Medulla oblongata (tissue), 1 donor: ENCODE data around the gene RCE1.

Experiments used
- DNase-seq: peaks from one replicate; pipeline ENCODE4 v3.0.0-alpha.2; 2015; ENCODE audit errors: extremely low spot score

Gene RCE1

DNA sequence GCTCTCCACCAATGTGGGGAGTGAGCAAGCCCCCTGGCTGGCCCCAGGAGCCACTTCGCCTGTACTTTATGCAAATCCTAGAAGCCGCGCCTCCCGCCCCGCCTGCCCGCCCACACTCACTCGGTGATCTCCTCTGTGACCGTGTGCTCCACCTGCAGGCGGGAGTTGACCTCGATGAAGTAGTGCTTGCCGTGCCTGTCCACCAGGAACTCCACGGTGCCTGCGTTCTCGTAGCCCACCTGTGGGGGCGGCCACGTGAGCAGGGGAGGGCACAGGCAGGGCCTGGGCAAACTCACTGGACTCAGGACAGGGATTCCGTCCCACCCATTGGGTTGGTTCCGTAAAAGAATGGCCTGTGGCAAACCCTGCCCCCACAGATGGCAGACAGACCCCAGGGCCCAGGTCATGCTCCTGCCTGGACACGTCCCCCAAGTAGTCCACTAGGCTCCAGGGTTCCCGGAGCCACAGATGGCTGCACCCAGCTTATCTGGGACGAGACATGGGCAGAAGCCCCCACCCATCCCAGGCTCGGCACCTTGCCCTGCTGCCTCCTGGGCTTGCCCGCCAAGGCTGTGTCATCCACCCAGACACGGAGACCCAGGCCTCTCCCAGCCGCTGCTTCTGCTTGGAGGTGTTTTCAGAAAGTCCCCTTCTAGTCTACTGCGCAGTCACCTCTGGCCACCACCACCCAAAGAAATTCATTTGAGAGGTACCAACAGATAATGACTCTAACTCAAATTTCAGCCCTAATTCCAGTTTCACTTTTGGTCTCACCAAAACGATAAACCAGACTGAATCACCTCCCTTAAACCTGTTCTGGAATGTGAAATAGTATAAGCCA is 25.7 kb downstream of the RCE1 start:
- no peak for DNase-seq

DNA sequence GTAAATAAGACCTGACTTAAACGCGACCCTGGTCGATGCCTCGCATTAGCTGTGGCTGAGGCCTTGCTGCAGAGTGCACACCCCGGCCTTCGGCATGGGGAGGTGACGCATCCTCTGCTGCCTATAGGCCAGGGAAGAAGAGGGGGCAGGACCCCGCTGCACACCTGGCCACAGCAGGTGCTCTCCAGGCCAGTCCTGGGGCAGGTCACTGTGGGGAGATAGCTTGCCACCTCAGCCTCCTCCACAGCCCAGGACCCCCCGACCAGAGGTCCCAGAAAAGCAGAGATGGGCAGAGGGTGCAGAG is 26.3 kb downstream of the RCE1 start:
- DNase-seq = no peak

DNA sequence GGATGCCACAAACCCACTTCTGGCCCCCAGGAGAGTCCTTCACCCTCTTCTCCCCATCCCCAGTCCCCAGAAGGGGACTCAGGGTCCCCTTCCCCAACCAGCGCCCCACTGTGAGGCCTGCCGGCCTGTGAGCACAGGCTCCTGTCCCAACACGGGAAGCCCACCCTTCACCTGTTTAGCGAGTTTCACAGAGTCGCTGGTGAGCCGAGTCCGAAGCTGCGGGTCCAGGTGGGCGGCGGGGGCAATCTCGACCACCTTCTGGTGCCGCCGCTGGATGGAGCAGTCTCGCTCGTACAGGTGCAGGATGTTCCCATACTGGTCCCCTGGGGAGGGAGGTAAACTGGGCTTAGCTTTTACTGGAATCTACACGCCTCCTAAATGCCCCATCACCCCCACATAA is 26.9 kb downstream of the RCE1 start:
- no peak for DNase-seq

DNA sequence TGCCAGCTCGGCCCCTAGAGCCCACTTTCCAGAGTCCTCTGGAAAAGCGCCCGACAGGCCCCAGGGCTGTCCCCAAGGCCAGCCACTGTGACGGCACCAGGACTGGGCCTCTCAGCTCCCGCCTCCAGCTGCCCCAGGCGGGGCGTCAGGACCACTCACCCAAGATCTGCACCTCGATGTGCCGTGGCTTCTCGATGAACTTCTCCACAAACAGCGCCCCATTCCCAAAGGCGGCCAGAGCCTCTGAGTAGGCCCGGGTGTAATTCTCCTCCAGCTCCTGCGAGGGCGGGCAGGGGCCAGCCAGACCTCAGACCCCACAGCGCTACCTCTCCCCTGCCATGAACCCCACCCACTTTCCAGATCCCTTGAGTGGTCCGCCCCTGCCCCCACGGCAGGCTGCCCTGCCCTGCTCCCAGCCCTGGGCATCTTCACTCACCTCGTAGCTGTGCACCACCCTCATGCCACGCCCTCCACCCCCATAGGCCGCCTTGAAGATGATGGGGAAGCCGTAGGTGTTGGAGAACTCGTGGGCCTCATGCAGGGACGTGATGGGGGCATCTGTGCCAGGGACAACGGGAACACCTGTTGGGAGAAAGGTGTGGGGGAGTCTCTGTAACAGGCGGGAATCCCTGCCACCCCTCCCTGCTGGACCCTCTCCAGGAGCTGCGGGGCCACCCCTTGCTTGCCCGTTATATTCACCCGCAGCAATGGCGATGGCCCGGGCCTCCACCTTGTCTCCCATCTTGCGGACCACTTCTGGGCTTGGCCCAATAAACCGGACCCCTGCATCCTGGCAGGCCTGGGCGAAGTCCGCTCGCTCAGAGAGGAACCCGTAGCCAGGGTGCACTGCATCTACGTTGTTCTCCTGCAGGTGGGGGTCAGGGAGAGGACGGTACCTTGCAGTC is 27.6 kb downstream of the RCE1 start:
- DNase-seq = no peak

GRCh38 chr11:66871521-66871901 is 28.3 kb downstream of the RCE1 start:
- no peak for DNase-seq

DNA sequence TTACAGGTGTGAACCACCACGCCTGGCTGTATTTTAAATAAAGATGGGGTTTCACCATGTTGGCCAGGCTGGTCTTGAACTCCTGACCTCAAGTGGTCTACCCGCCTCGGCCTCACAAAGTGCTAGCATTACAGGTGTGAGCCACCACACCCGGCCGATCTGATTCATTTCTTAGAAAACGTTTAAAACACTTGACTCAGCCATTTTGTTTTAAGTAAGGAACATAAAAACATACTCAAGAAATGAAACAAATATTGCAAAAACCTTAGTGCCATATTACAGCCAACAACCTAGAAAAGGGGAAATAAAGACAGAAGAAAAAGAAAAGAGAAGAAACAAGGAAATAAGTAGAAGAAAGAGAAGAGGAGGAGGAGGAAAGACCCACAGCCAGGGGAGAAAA is 31.0 kb downstream of the RCE1 start:
- no peak for DNase-seq

DNA sequence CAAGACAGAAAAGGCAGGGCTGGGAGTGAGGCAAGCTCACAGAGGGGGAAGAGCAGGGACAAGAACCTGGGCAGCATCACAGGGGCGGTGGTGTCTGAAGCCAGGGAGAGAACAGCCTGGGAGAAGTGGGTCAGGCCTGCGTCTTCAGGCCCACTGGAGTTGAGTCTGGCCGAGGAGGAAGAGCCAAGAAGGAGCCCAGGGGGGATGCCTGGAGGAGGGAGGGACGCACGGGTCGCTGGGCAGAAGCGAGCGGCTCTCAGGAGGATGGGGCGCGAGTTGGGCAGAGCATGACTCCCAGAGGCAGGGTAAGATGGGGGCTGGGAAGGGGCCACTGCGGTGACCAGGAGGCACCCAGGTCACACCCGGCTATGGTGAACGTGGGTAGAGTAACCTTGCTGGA is 32.1 kb downstream of the RCE1 start:
- no peak for DNase-seq

- DNase-seq = no peak
These were observed 34.5 kb downstream of the RCE1 start for GRCh38 chr11:66877588-66878385.

- no peak for DNase-seq
These were observed 35.2 kb downstream of the RCE1 start for GRCh38 chr11:66878474-66878873.

GRCh38 chr11:66879000-66879399 is 35.8 kb downstream of the RCE1 start:
- no peak for DNase-seq

- no peak for DNase-seq
These were observed 36.3 kb downstream of the RCE1 start for GRCh38 chr11:66879583-66879982.

DNA sequence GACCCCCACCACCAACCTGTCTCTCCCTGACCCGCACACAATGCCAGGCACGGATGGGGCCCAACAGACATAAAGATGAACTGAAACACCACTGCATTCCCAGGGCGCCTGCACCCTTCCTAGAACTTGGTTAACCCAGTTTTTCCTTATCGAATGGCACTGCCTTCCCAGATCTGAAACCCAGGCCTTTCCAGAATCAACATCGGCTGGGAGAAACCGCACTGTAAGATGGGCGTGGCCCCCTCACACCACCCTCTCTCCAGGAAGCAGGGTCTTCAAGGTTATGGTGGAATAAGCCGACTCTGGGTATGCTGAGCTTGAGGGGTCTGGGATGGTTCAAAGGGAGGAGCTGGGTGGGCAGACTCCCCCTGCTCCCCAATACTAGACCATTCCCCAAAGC is 36.8 kb downstream of the RCE1 start:
- no peak for DNase-seq

DNA sequence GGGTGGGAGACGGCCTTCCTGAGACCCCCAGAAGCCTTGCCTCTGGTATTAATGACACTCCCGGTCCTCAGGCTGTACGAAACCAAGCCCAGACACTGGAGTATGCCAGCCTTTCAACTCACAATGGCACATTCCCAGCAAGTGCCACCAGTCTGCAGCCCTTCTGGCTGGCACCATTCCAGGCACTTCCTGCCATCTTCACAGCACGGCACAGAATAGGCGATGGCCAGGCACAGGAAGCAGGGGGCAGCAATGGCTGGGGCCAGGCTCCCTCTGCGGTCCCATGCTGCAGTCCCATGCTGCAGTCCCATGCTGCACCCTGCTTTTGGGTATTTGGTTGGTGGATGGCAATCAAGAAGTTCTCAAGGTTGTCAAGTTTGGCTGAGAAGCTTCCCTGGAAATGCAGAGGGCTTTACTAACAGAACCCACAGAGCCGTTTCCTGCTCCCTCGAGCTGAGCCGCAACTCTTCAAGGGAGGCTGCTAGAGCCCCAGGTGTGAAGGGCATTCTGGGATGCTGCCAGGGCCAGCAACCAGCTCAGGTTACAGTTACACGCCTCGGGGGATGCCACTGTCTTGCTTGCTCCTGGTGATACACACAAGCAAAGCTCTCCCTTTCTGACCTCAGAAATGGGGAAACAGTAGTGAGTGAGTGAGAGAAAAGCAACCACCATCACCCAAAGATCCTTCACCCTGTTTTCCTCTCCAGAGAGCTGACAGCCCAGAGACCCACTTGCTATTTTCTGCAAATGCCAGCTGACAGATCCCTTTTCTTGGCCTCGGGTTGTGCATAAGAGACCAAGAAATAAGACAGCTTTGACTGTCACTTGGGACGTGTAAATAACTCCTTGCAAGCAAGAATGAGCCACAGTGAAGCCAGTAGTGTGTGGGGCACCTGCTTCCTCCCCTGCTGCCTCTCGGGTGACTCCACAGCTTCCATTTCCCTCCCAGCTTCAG is 37.5 kb downstream of the RCE1 start:
- DNase-seq = peak; percentile 67

DNA sequence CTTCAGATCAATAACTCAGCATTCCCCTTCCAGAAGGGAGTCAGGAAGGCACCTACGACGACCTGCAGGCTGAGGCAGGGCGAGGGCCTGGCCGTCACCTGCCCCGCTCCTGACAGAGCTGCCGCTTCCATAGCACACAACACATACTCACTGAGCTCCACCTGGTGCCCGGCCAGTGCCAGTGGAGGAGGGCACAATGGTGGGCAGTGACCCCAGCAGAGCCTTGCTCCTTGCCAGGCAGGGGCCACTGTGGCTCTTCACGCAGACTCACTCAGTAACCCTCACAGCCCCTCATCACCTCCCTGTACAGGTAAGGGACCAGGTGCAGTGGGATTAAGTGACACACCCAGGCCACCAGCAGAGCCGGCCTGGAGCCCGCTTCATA is 38.2 kb downstream of the RCE1 start:
- no peak for DNase-seq

DNA sequence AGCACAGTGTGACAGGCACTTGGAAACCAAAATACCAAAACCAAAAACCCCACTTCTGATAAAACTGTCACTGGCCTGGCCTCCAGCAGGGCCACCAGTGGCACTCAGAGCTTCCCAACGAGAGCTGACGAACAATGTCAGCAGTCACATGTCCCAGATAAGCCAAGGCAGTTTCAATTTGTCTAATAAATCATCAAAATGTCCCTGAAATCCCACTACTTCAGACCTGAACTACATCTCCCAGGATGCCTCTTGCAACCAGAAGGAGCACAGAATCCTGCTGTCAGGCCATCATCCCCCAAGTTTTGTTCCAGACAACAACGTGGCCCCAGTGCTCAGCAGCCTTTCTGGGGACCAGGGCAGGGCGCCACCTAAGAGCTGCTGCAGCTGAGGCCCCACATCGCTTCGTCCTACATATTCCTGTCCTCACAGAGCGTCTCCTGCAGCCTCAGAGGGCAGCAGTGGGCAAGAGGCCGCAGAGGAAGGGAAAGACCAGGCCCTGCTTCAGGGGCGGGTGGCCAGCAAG is 38.7 kb downstream of the RCE1 start:
- DNase-seq = no peak

- peak; percentile 78 for DNase-seq
These were observed 39.3 kb downstream of the RCE1 start for GRCh38 chr11:66882561-66883015.

DNA sequence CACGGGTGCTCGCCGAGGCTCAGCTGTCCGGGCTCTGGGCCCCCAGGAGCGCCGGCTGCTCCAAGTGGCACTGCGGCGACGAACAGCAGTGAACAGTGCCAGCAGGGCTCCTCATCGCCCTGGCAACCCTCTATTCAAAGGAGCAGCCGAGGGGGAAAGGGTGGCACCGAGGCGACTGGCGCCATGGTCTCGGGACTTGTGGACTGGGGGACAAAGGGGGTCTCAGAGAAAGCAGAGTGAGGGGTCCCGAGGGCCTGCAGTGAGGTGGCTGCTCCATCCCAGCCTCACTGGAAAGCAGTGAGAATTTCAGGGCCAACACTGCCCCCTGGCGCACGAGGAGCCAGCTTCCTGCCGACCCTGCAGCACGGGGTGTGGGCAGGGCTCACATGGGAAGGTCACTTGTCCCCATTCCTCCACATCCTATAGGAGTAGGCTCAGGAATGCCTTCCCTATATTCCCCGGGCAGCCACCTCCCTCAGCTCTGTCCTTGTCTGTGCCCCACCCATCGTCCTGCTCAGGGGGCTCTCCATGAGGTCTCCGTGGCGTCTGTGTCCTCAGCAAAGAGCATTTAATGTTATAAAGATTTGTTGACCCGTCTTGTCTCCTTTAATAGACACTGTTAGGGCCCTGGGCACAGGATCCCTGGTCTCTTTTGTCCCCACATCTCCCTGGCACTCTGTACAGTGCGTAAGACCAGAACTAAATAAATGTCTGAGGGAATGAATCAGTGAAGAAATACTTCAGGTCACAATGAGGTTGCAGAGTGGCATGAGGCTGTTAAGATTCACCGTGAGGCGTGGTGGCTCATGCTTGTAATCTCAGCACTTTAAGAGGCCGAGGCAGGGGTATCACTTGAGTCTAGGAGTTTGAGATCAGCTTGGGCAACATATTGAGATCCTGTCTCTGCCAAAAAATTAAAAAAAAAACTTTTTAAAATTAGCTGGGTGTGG is 40.0 kb downstream of the RCE1 start:
- peak; percentile 88 for DNase-seq

GRCh38 chr11:66884443-66884842 is 41.2 kb downstream of the RCE1 start:
- no peak for DNase-seq

- peak; percentile 56 for DNase-seq
These were observed 42.2 kb downstream of the RCE1 start for GRCh38 chr11:66885469-66885868.
